ENCODE results near the gene FAM43A.

GRCh38 chr3:194671511-194671899 is 14.2 kb upstream of the FAM43A start:
- TF ChIP-seq YY1 (IDR thresholded peaks at IDR 0.05; ENCODE audit: insufficient read depth, insufficient read length) (no peak), SUZ12 (IDR thresholded peaks at IDR 0.05; ENCODE audit: extremely low read depth, insufficient read depth, insufficient read length) (no peak), ZNF274 (IDR thresholded peaks at IDR 0.05; ENCODE audit: low read depth, low read length) (no peak)
